K562 (cell line): ENCODE data around the gene ZNF385D. TPM values are rescaled to one million over a fixed set of nuclear protein-coding genes. Genes with fewer than 3 reads are reported as not detected.

ENCODE experiments used
- ATAC-seq: fragments of 200-7000 bp; cut with Tn5 transposase; 3 replicates; pipeline ENCODE4 v1.9.1; 2020; ENCODE audit warnings: moderate library complexity
- BruUV-seq: library from RNA; stranded (reverse); fragments of 400-500 nt; replicated peaks from 2 replicates; lab custom pipeline; 2021; lab: Mats Ljungman, UMichigan
- CTCF ChIA-PET: fragments of 300-600 bp; formaldehyde crosslinking; extraction: SDS; loops from one replicate; lab custom pipeline; 2021; ENCODE audit warnings: low intra/inter-chr PET ratio; lab: Yijun Ruan, JAX
- POLR2A ChIA-PET: fragments of 300-600, 350-650 bp; sonication (Branson Sonifier 250); formaldehyde crosslinking; extraction: SDS; loops from one replicate; lab custom pipeline; 2021; ENCODE audit warnings: antibody characterized with exemption, inconsistent platforms; lab: Yijun Ruan, JAX
- DNase-seq, 4 experiments: peaks; one replicate each; pipeline versions ENCODE4 v3.0.0 to v3.0.0-alpha.2; 2011 to 2018; ENCODE audit warnings: low spot score in 3 of 4, mixed read lengths in 3 of 4; ENCODE audit errors: extremely low read depth in 1 of 4
- FAIRE-seq: peaks from 2 replicates; lab custom pipeline; 2011; peaks lifted over from hg19 to GRCh38; lab: Jason Lieb, UNC
- H2AFZ ChIP-seq: 2 replicates; pipeline ENCODE4 v1.6.0; 2011; ENCODE audit warnings: low read depth, low read length, control low read depth, inconsistent platforms
- H3K27ac ChIP-seq: fragments of 200-600 bp; 3 replicates; pipeline ENCODE4 v1.8.0; 2011; ENCODE audit warnings: low read depth, mild to moderate bottlenecking, control low read depth, inconsistent platforms, low read length, moderate library complexity, mixed read lengths; ENCODE audit errors: extremely low read depth
- H3K27me3 ChIP-seq, 2 experiments: fragments of 300-600 bp in 1 of 2; 2 replicates in 1 of 2; 3 replicates in 1 of 2; pipeline versions ENCODE4 v1.6.0 to v1.8.0; 2011; ENCODE audit warnings: inconsistent platforms in 2 of 2, low read length in 2 of 2, mild to moderate bottlenecking in 1 of 2, mixed read lengths in 1 of 2, moderate library complexity in 1 of 2; ENCODE audit not compliant: control insufficient read depth in 2 of 2, insufficient read depth in 2 of 2
- H3K36me3 ChIP-seq: fragments of 300-600 bp; 3 replicates; pipeline ENCODE4 v1.8.0; 2011; ENCODE audit warnings: mild to moderate bottlenecking, low read length, inconsistent platforms; ENCODE audit not compliant: control insufficient read depth, insufficient read depth
- H3K4me1 ChIP-seq, 2 experiments: fragments of 200-600 bp in 1 of 2; replicated peaks in 1 of 2; 2 replicates in 1 of 2; 3 replicates in 1 of 2; pipeline versions ENCODE4 v1.5.1 to v1.8.0; 2011; ENCODE audit warnings: inconsistent platforms in 2 of 2, low read length in 2 of 2, mild to moderate bottlenecking in 1 of 2, mixed read lengths in 1 of 2, moderate library complexity in 1 of 2; ENCODE audit not compliant: control insufficient read depth in 2 of 2, insufficient read depth in 2 of 2
- H3K4me2 ChIP-seq: 2 replicates; pipeline ENCODE4 v1.6.1; 2011; ENCODE audit warnings: low read length, control low read depth, inconsistent platforms, mixed read lengths; ENCODE audit not compliant: insufficient read depth
- H3K4me3 ChIP-seq: fragments of 200-600 bp; sonication (generic), shearing (Covaris generic); 2 replicates; pipeline ENCODE4 v1.5.1; 2016; ENCODE audit warnings: control low read depth, inconsistent platforms
- H3K79me2 ChIP-seq: fragments of 200-600 bp; 3 replicates; pipeline ENCODE4 v1.8.0; 2011; ENCODE audit warnings: low read length, inconsistent platforms; ENCODE audit not compliant: control insufficient read depth, insufficient read depth
- H3K9ac ChIP-seq, 2 experiments: 2 replicates each; pipeline versions ENCODE4 v1.6.0 to v1.6.1; 2011; ENCODE audit warnings: low read depth in 2 of 2, low read length in 2 of 2, control low read depth in 1 of 2, inconsistent platforms in 1 of 2, mild to moderate bottlenecking in 1 of 2, mixed read lengths in 1 of 2; ENCODE audit not compliant: insufficient read depth in 1 of 2
- H3K9me1 ChIP-seq: one replicate; pipeline ENCODE4 v1.6.0; 2011; ENCODE audit warnings: inconsistent platforms, mild to moderate bottlenecking, low read length, moderate library complexity; ENCODE audit not compliant: control insufficient read depth, insufficient read depth
- H3K9me3 ChIP-seq: replicated peaks from 2 replicates; pipeline ENCODE4 v1.5.1; 2011; ENCODE audit warnings: low read depth, low read length, inconsistent platforms; ENCODE audit not compliant: control insufficient read depth, insufficient read depth
- H4K20me1 ChIP-seq: replicated peaks from 2 replicates; pipeline ENCODE4 v1.6.1; 2011; ENCODE audit warnings: low read length, inconsistent platforms, mixed read lengths; ENCODE audit not compliant: control insufficient read depth, insufficient read depth
- FOXJ2 ChIP-seq: fragments of 200-800 bp; sonication (Bioruptor generic); IDR thresholded peaks from 2 replicates; pipeline ENCODE4 v1.6.1; 2016; ENCODE audit warnings: missing genetic modification characterization, missing compliant biosample characterization
- HNRNPLL ChIP-seq: fragments of 200-400 bp; formaldehyde crosslinking; IDR thresholded peaks from 2 replicates; pipeline ENCODE4 v1.6.1; 2017; ENCODE audit warnings: low read length, low read depth, mild to moderate bottlenecking; ENCODE audit not compliant: poor library complexity, severe bottlenecking
- KDM4B ChIP-seq, 2 experiments: fragments of 450-650 bp in 1 of 2; sonication (generic) in 1 of 2; IDR thresholded peaks; 2 replicates each; pipeline ENCODE4 v1.6.1; 2016 to 2017; ENCODE audit warnings: borderline replicate concordance in 2 of 2, antibody characterized with exemption in 1 of 2, low read depth in 1 of 2, mild to moderate bottlenecking in 1 of 2
- MYNN ChIP-seq, 2 experiments: sonication (generic); formaldehyde crosslinking in 1 of 2; IDR thresholded peaks; 2 replicates each; pipeline versions ENCODE4 v1.5.0 to v1.6.1; 2016 to 2020; ENCODE audit warnings: antibody characterized with exemption in 1 of 2, missing genetic modification reagents in 1 of 2
- ZNF239 ChIP-seq: fragments of 250-450 bp; sonication (Bioruptor Pico); IDR thresholded peaks from 2 replicates; pipeline ENCODE4 v1.4.0; 2020; ENCODE audit warnings: mild to moderate bottlenecking
- WGBS: fragments of 100-300 bp; shearing (Covaris generic); methylation state at CpG from one replicate; pipeline ENCODE4 v1.1.6; 2016; ENCODE audit warnings: low coverage, mixed read lengths; ENCODE audit not compliant: insufficient coverage; ENCODE audit errors: missing lambda C conversion rate; 5-methylcytosine and 5-hydroxymethylcytosine counted together
- in situ Hi-C: fragments of 300-500 bp; cut with MboI; formaldehyde crosslinking; loops from 4 replicates; pipeline ENCODE4 v1.15.0; 2018; ENCODE audit warnings: inconsistent platforms, mixed read lengths
- intact Hi-C: fragments of 100-400 bp; cut with micrococcal nuclease; formaldehyde crosslinking; loops from 2 replicates; pipeline ENCODE4 v1.14.2; 2022
- polyA plus RNA-seq, 8 experiments: library from polyadenylated mRNA; depleted of rRNA in 4 of 8; stranded (reverse) in 5 of 8; unstranded in 3 of 8; fragments of >200 nt; fragmentation: Nextera tagmentation in 2 of 8; fragmentation: Illumina TruSeq in 1 of 8; extraction: Ambion mirVana in 2 of 8; extraction: Trizol in 1 of 8; gene quantifications; 2 replicates each; pipeline versions ENCODE4 v1.2.1 to v1.2.3, GENCODE V29; 2011 to 2014; ENCODE audit warnings: inconsistent platforms in 1 of 8, missing spikeins in 1 of 8
- total RNA-seq, 7 experiments: library from RNA; depleted of rRNA in 6 of 7; stranded (reverse); fragments of >200 nt in 6 of 7; fragmentation: Illumina TruSeq in 2 of 7; extraction: Trizol in 2 of 7; gene quantifications; 2 replicates each; pipeline versions ENCODE4 v1.2.1 to v1.2.3, GENCODE V29; 2011 to 2021; ENCODE audit warnings: low replicate concordance in 1 of 7
- TF ChIP-seq, protein P1 (sequence below): fragments of 250-450 bp; sonication (Bioruptor Pico); IDR thresholded peaks from 2 replicates; pipeline ENCODE4 v1.6.1; 2021; ENCODE audit warnings: mild to moderate bottlenecking
- TF ChIP-seq, protein P2 (sequence below): fragments of 250-450 bp; sonication (Bioruptor Pico); IDR thresholded peaks from 2 replicates; pipeline ENCODE4 v1.4.0; 2020; ENCODE audit warnings: borderline replicate concordance

ZNF385D gene
- total and polyA plus RNA-seq, 9 of the 15 experiments (the other 6 are each of a cell fraction or from before 2014, with no cell fraction given): 0.14 to 1.7 (median 0.51) TPM

DNA sequence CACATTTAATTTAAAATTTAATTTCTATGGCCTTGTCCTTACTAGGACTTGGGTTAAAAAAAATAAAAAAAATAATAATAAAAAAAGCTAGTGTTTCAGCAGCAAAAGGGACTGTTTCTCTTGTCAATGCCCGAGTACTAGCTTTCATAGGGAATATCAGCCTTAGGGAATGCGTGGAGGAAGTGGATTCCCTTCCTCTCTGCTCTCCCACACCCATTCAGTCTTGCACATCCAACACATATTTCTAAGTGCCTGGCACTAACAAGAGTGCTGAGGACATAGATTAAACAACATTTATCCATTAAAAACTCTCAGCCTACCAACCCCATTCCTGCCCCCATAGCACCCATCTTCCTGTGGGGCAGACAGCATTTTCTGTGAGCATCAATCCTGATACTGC, 6.2 kb downstream of the ZNF385D start:
- Histone ChIP-seq H3K4me2 (no peak overlapping the region), H3K9me1 (no peaks in the 10 kb centered on the region), H3K9me3 (no peaks in the 10 kb centered on the region; the same call in 1 of the 2 replicates), H3K27ac (no peak overlapping the region), H3K79me2 (no peaks in the 10 kb centered on the region), H4K20me1 (no peaks in the 10 kb centered on the region), H3K4me1 (no peaks in the 10 kb centered on the region), H3K9ac (no peak overlapping the region), H3K4me3 (no peak overlapping the region), H3K27me3 (no peaks in the 10 kb centered on the region), H2AFZ (no peak overlapping the region), H3K36me3 (no peaks in the 10 kb centered on the region)
- DNase-seq: no peak
- no peak for FAIRE-seq
- WGBS: 0% methylated on average over 2 of the region's 2 CpGs
- TF ChIP-seq, protein P1, sequence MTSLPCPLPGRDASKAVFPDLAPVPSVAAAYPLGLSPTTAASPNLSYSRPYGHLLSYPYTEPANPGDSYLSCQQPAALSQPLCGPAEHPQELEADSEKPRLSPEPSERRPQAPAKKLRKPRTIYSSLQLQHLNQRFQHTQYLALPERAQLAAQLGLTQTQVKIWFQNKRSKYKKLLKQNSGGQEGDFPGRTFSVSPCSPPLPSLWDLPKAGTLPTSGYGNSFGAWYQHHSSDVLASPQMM (CRISPR knock-in tag): no peak
- TF ChIP-seq, protein P2, sequence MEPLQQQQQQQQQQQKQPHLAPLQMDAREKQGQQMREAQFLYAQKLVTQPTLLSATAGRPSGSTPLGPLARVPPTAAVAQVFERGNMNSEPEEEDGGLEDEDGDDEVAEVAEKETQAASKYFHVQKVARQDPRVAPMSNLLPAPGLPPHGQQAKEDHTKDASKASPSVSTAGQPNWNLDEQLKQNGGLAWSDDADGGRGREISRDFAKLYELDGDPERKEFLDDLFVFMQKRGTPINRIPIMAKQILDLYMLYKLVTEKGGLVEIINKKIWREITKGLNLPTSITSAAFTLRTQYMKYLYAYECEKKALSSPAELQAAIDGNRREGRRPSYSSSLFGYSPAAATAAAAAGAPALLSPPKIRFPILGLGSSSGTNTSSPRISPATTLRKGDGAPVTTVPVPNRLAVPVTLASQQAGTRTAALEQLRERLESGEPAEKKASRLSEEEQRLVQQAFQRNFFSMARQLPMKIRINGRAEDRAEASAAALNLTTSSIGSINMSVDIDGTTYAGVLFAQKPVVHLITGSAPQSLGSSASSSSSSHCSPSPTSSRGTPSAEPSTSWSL (CRISPR knock-in tag): no peak
- TF ChIP-seq FOXJ2 (tag) (no peak), HNRNPLL (no peak), MYNN (IDR thresholded peaks at IDR 0.05) (no peak), MYNN (CRISPR knock-in tag; IDR thresholded peaks at IDR 0.05) (no peak), ZNF239 (CRISPR knock-in tag) (no peak), KDM4B (IDR thresholded peaks at IDR 0.05; ENCODE audit: borderline replicate concordance in 2 of 2, low read depth in 1 of 2) (no peak)
- POLR2A ChIA-PET: no interaction called here
- CTCF ChIA-PET: no interaction called here
- ATAC-seq: no peak
- intact Hi-C loops (no loop called here), in situ Hi-C loops (no loop called here)
- BruUV-seq: no TSS peak
